22Rv1 (cell line): Measurements from ENCODE around the gene SH3BP5.
"Not testable (repeated sequence)": the region's sequence is repeated elsewhere in the genome, so short reads cannot be mapped to it uniquely, and the experiment has no call there.

Experiments used
- H3K27ac ChIP-seq: fragments of 450-650 bp; 2 replicates; pipeline ENCODE4 v1.5.1; 2017
- CTCF ChIP-seq: fragments of 450-650 bp; IDR thresholded peaks from 2 replicates; pipeline ENCODE4 v1.5.1; 2017; ENCODE audit warnings: mild to moderate bottlenecking
- ZFX ChIP-seq: fragments of 450-650 bp; IDR thresholded peaks from 2 replicates; pipeline ENCODE4 v1.6.1; 2017; ENCODE audit warnings: antibody characterized with exemption, borderline replicate concordance

The SH3BP5 gene

DNA sequence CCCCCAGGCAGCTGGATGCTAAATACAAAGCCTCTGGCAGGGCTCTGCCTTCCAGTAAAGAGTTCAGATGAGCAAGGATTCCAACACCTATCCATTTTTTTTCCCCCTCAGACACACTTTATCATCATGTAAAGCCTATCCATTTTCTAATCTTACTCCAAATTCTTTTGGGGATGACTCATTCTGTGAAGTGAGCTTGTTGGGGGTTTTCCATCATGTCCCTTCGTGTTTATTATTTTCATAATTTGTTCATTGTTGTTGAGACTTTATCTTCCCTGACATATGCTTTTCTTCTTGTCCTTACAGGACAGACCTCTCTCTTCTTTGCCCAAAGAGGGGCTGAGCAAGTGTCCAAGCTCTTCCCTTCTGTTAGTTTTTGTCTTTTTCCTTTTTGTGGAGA lies 34.7 kb upstream of the SH3BP5 start:
- TF ChIP-seq CTCF (no peak), ZFX (no peak)
- no peak overlapping the region for H3K27ac ChIP-seq

- H3K27ac ChIP-seq: not testable (repeated sequence)
Measured at GRCh38 chr3:15364078-15364477, 31.7 kb upstream of the SH3BP5 start.

DNA sequence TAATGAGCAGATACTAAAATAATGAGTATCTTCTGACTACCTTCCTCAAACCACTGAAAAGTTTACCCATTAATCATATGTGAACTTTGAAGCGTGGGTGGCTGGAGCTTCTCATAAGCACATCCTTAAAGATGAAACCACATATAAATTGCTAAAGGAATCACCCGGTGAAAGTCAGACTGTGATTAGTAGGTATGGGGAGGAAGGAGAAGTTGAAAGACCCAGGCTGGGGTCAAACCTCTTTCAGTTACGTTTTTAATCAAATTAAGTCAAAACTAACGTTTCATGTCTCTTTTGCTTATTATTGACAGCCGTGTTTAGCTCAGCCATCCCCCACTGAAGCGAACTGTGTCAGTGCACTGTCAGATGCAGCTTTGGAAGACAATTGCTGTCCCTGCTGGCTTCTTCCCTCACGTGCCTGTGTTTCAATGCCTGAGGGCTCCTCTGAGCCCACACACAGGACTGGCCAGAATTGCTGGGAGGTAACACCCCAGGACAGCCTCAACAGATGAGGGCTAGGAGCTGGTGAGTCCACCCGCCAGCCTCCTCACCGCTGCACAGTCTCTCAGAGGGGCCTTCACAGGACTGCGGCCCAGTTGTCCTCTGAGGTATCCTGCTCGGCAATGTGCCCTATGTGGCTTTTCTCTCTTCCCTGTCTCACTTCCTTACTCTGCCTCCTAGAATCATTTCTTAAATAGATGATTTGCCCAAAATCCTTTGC lies 29.3 kb upstream of the SH3BP5 start:
- H3K27ac ChIP-seq: no peak overlapping the region

DNA sequence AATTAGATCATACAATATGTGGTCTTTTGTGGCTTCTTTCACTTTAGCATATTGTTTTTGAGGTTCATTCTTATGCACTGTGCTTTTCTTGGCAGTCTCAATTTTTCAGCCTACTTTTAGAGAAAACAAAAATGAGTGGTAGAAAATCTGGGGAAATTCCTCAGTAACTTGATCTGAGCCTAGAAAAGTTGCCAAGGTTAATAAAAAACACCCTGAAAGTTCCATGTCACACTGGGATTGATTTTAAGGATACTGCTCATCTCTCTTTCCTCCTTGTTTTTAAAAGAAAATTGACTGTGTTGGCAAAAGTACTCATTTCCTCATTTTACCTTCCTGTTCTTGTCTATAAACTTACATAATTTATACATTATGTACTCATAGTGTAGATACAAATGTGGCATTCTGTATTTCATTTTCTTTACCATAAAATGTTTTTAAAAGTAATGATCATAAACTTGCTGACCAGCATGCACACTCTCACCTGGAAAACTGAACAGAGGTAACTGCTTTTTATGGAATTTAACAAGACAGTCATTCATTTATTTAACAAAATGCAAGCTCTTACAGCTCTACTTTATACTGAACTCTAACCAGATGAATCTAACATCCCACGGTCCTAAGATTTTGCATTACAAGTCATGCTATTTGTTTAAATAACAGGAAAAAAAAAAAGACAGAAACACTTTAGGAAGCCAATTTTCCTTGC lies 28.6 kb upstream of the SH3BP5 start:
- no peak for TF ChIP-seq ZFX
- no peak overlapping the region for H3K27ac ChIP-seq

More for the DNA sequence above, 29.3 kb upstream of the SH3BP5 start:
- TF ChIP-seq CTCF (no peak), ZFX (no peak)

DNA sequence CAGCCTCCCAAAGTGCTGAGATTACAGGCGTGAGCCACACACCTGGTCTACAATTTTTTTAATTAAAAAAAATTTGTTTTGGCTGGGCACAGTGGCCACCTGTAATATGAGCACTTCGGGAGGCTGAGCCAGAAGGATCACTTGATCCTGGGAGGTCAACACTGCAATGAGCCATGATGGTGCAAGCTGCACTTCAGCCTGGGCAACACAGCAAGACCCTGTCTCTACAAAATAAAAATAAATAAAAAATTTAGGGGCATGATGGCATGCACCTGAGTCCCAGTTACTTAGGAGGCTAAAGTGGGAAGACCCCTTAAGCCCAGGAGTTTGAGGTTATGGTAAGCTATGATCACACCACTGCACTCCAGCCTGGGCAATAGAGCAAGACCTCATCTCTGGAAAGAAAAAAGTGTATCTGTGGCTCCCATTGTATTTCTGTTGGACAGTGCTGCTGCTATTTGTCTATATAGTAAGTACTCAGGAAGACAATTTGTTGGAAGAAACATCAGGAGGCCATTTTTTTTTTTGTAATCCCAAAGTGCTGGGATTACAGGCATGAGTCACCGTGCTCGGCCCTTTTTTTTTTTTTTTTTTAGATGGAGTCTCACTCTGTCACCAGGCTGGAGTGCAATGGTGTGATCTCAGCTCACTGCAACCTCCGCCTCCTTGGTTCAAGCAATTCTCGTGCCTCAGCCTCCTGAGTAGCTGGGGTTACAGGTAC lies 27.5 kb upstream of the SH3BP5 start:
- no peak overlapping the region for H3K27ac ChIP-seq
- no peak for TF ChIP-seq ZFX
- no peak for TF ChIP-seq CTCF

DNA sequence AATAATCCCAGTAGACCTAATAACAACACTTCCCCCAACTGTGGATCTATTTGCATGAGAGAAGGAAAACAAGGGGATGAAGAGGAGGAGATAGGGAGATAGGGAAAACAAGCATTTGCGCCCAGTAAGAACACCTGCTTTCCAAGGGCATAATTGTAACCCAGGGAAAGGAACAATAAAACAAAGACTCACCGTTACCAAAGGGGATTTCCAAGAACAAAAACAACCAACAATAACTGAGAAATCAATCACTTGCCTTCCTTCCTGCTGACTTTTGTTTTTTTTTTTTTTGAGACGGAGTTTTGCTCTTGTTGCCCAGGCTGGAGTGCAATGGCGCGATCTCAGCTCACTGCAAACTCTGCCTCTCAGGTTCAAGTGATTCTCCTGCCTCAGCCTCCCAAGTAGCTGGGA lies 24.3 kb upstream of the SH3BP5 start:
- not testable (repeated sequence) for H3K27ac ChIP-seq

DNA sequence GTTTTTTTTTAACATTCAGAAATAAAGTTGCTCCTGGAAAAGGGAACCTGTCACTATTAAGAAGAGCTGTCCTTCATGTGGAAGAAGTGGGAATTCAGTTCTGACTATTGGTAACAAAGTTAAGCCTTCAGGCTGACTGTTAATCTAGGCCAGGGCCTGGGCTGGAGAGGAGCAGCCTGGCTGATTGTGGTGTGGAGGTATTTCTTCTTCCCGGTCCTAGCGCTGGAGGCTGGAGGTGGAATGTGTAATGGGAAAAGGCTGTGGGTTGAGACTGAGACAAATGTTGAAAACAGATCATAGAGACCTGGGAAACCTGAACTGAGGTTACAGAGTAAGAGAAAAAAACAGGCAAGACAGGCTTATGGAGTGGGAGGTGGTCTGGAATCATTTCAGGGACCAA lies 23.8 kb upstream of the SH3BP5 start:
- TF ChIP-seq CTCF (no peak), ZFX (no peak)
- no peak overlapping the region for H3K27ac ChIP-seq

- H3K27ac ChIP-seq: no peak overlapping the region
- TF ChIP-seq ZFX (no peak), CTCF (no peak)
Measured at GRCh38 chr3:15355086-15355485, 22.7 kb upstream of the SH3BP5 start.
